ENCODE measurements around the gene BICD1.

DNA sequence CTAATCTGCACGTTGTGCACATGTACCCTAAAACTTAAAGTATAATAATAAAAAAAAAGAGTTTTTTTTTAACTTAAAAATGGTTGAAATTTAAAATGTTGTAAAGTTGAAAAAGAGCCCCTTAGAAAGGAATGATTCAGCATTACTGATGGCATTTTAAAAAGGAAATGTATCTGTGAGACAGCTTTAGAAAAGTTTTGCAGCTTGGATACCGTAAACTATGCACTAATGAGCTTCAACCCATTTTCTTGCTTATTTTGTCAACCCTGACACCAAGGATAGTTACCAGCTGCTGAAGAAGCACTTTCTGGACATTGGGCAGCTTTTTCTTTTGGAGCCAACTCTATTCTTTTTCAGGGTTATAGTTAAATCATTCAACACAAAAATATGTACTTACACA, 4.3 kb downstream of the BICD1 start:
- TF ChIP-seq ZNF274 (IDR thresholded peaks at IDR 0.05; ENCODE audit: low read depth, low read length), result no peak
- no peak for TF ChIP-seq SUZ12 (IDR thresholded peaks at IDR 0.05; ENCODE audit: extremely low read depth, insufficient read depth, insufficient read length)
- no peak for TF ChIP-seq YY1 (IDR thresholded peaks at IDR 0.05; ENCODE audit: insufficient read depth, insufficient read length)

Measured in NT2/D1 (cell line).